PFSK-1 (cell line): Measurements from ENCODE around the gene EPHB6.

Experiments used
- FOXP2 ChIP-seq: optimal IDR thresholded peaks from 2 replicates; pipeline ENCODE3; 2011; ENCODE audit warnings: borderline replicate concordance, control low read depth, inconsistent platforms; ENCODE audit not compliant: insufficient read depth; ENCODE audit errors: extremely low read length, extremely low read depth
- POLR2AphosphoS5 ChIP-seq: IDR thresholded peaks from 2 replicates; pipeline ENCODE4 v1.6.1; 2012; ENCODE audit warnings: low read depth, mild to moderate bottlenecking, control low read depth, low read length, moderate library complexity
- SIN3A ChIP-seq: IDR thresholded peaks from 2 replicates; pipeline ENCODE4 v1.6.1; 2012; ENCODE audit warnings: mild to moderate bottlenecking, low read length, moderate library complexity, borderline replicate concordance; ENCODE audit not compliant: insufficient read depth
- TAF1 ChIP-seq: IDR thresholded peaks from 2 replicates; pipeline ENCODE4 v1.6.1; 2012; ENCODE audit warnings: low read length, control low read depth, borderline replicate concordance; ENCODE audit not compliant: insufficient read depth
- TF ChIP-seq, protein P1 (sequence below), 2 experiments: IDR thresholded peaks; 2 replicates each; pipeline versions ENCODE4 v1.6.1 to v1.8.0; 2011 to 2012; ENCODE audit warnings: low read depth in 2 of 2, low read length in 2 of 2, control low read depth in 1 of 2, inconsistent platforms in 1 of 2, mild to moderate bottlenecking in 1 of 2, moderate library complexity in 1 of 2; ENCODE audit not compliant: insufficient read depth in 1 of 2

DNA sequence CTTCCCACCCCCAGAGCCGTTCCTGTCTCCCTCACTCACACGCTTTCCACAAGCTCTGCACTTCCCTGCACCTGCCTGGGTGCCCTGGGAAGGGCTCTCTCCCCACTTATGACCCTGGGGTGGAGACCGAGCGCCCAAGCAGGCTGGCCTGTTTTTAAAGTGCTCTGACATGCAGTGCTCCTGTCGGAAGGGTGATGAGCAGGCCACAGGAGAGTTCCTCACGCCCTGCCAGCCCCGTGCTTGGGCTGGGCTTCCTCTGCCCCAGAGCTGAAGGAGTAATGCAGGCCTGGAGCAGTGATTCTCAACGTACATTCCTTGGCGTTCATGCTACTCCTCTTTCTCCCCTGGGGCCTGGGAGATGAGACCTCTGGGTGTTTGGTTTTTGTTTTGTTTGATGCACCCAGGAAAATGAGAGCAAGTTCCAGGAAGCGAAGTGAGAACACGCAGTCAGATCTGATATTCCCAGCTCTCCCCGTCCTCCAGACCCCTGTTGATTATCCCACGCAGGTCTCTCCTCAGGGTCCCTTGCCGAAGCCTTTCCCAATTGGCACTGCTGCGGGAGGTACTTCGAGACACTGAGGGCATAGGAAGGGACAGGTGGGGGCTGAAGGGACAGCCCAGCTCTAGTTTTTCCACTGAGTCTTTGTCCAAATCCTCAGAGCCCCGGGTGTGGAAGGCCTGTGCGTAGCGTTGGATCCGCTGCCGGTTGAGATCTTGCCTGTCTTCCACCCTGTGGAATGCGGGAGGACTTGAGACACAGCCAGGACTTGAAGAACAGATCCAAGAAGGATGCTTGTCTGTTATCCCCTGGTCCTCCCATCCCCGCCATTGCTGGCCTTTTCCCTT, 16.6 kb downstream of the EPHB6 start:
- TF ChIP-seq, protein P1, sequence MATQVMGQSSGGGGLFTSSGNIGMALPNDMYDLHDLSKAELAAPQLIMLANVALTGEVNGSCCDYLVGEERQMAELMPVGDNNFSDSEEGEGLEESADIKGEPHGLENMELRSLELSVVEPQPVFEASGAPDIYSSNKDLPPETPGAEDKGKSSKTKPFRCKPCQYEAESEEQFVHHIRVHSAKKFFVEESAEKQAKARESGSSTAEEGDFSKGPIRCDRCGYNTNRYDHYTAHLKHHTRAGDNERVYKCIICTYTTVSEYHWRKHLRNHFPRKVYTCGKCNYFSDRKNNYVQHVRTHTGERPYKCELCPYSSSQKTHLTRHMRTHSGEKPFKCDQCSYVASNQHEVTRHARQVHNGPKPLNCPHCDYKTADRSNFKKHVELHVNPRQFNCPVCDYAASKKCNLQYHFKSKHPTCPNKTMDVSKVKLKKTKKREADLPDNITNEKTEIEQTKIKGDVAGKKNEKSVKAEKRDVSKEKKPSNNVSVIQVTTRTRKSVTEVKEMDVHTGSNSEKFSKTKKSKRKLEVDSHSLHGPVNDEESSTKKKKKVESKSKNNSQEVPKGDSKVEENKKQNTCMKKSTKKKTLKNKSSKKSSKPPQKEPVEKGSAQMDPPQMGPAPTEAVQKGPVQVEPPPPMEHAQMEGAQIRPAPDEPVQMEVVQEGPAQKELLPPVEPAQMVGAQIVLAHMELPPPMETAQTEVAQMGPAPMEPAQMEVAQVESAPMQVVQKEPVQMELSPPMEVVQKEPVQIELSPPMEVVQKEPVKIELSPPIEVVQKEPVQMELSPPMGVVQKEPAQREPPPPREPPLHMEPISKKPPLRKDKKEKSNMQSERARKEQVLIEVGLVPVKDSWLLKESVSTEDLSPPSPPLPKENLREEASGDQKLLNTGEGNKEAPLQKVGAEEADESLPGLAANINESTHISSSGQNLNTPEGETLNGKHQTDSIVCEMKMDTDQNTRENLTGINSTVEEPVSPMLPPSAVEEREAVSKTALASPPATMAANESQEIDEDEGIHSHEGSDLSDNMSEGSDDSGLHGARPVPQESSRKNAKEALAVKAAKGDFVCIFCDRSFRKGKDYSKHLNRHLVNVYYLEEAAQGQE (IDR thresholded peaks at IDR 0.05; ENCODE audit: insufficient read depth in 1 of 2, low read depth in 2 of 2, low read length in 2 of 2) = no peak
- no peak for TF ChIP-seq POLR2AphosphoS5
- no peak for TF ChIP-seq TAF1
- no peak for TF ChIP-seq SIN3A
- no peak for TF ChIP-seq FOXP2
